B cell (primary cell): ENCODE data around the gene MND1.

Experiments used
- CTCF ChIP-seq: fragments of 200-600 bp; IDR thresholded peaks from one replicate; pipeline ENCODE4 v1.8.0; 2022; ENCODE audit warnings: antibody characterized with exemption, mild to moderate bottlenecking
- EZH2 ChIP-seq: IDR thresholded peaks from 2 replicates; pipeline ENCODE4 v1.6.1; 2012; ENCODE audit warnings: borderline replicate concordance, low read depth, mild to moderate bottlenecking, moderate library complexity, low read length; ENCODE audit not compliant: insufficient read depth, poor library complexity, severe bottlenecking

- no peak for TF ChIP-seq CTCF
- no peak for TF ChIP-seq EZH2
These were observed 17.7 kb downstream of the MND1 start for GRCh38 chr4:153362184-153362583.
